NCI-H1092 (cell line): Measurements from ENCODE around the gene PTPRG.

Source experiments
- DNase-seq: peaks from one replicate; lab custom pipeline; 2025; lab: John Stamatoyannopoulos, UW

Gene PTPRG

GRCh38 chr3:61589856-61590255, 28.5 kb downstream of the PTPRG start:
- DNase-seq: no peak

GRCh38 chr3:61591300-61591699, 29.9 kb downstream of the PTPRG start:
- no peak for DNase-seq

GRCh38 chr3:61593446-61594029, 32.2 kb downstream of the PTPRG start:
- no peak for DNase-seq

- no peak for DNase-seq
Measured at GRCh38 chr3:61594144-61594963, 33.0 kb downstream of the PTPRG start.

- no peak for DNase-seq
Measured at GRCh38 chr3:61594964-61595285, 33.6 kb downstream of the PTPRG start.

GRCh38 chr3:61595288-61595687, 33.9 kb downstream of the PTPRG start:
- no peak for DNase-seq

- no peak for DNase-seq
Measured at GRCh38 chr3:61595826-61596225, 34.5 kb downstream of the PTPRG start.

GRCh38 chr3:61597906-61598305, 36.5 kb downstream of the PTPRG start:
- DNase-seq: no peak

- DNase-seq: no peak
Measured at GRCh38 chr3:61600195-61600594, 38.8 kb downstream of the PTPRG start.

GRCh38 chr3:61601831-61602230, 40.5 kb downstream of the PTPRG start:
- DNase-seq: no peak

GRCh38 chr3:61602466-61602865, 41.1 kb downstream of the PTPRG start:
- no peak for DNase-seq

- no peak for DNase-seq
Measured at GRCh38 chr3:61605589-61606175, 44.3 kb downstream of the PTPRG start.

- DNase-seq: no peak
Measured at GRCh38 chr3:61606196-61606595, 44.8 kb downstream of the PTPRG start.

GRCh38 chr3:61608072-61608471, 46.7 kb downstream of the PTPRG start:
- DNase-seq: no peak

GRCh38 chr3:61608711-61609110, 47.3 kb downstream of the PTPRG start:
- DNase-seq: no peak

- no peak for DNase-seq
Measured at GRCh38 chr3:61610316-61610715, 48.9 kb downstream of the PTPRG start.

- no peak for DNase-seq
Measured at GRCh38 chr3:61612211-61613194, 51.1 kb downstream of the PTPRG start.

GRCh38 chr3:61613666-61614065, 52.3 kb downstream of the PTPRG start:
- no peak for DNase-seq

- DNase-seq: no peak
Measured at GRCh38 chr3:61615643-61616042, 54.3 kb downstream of the PTPRG start.

GRCh38 chr3:61616586-61616985, 55.2 kb downstream of the PTPRG start:
- no peak for DNase-seq

GRCh38 chr3:61617041-61617440, 55.7 kb downstream of the PTPRG start:
- DNase-seq: no peak

GRCh38 chr3:61617651-61618050, 56.3 kb downstream of the PTPRG start:
- DNase-seq: no peak
